Smooth muscle cell (in vitro differentiated cells): ENCODE measurements around the gene BRCA2. TPM values are rescaled to one million over a fixed set of nuclear protein-coding genes. Genes with fewer than 3 reads are reported as not detected.
A peak's percentile ranks its signal among the peaks of the same experiment; 100 is the strongest.

Experiments
- DNase-seq: peaks from one replicate; lab custom pipeline; 2025; ENCODE audit not compliant: unreplicated experiment; lab: John Stamatoyannopoulos, UW
- H2AFZ ChIP-seq: fragments of 200-600 bp; sonication (generic); 2 replicates; pipeline ENCODE4 v1.6.0; 2016; ENCODE audit warnings: antibody characterized with exemption, low read depth, mild to moderate bottlenecking
- H3F3A ChIP-seq: fragments of 200-600 bp; sonication (generic); 2 replicates; pipeline ENCODE4 v1.6.0; 2017; ENCODE audit warnings: antibody characterized with exemption, low read depth
- H3K27ac ChIP-seq: fragments of 200-600 bp; sonication (generic); 2 replicates; pipeline ENCODE4 v1.5.1; 2016; ENCODE audit warnings: low read depth, mild to moderate bottlenecking
- H3K27me3 ChIP-seq: fragments of 200-600 bp; sonication (generic); 2 replicates; pipeline ENCODE4 v1.6.1; 2016; ENCODE audit warnings: low read depth, mild to moderate bottlenecking
- H3K36me3 ChIP-seq: fragments of 200-600 bp; sonication (generic); 2 replicates; pipeline ENCODE4 v1.5.1; 2016; ENCODE audit warnings: low read depth
- H3K4me1 ChIP-seq: fragments of 200-600 bp; sonication (generic); 2 replicates; pipeline ENCODE4 v1.5.1; 2016; ENCODE audit warnings: low read depth
- H3K4me2 ChIP-seq: fragments of 200-600 bp; sonication (generic); 2 replicates; pipeline ENCODE4 v1.6.0; 2016; ENCODE audit warnings: mild to moderate bottlenecking
- H3K4me3 ChIP-seq: fragments of 200-600 bp; sonication (generic); 2 replicates; pipeline ENCODE4 v1.5.1; 2016; ENCODE audit warnings: mild to moderate bottlenecking
- H3K79me2 ChIP-seq: fragments of 200-600 bp; sonication (generic); 2 replicates; pipeline ENCODE4 v1.6.0; 2016; ENCODE audit warnings: low read depth, mild to moderate bottlenecking
- H3K9ac ChIP-seq: fragments of 200-600 bp; sonication (generic); 2 replicates; pipeline ENCODE4 v1.6.0; 2016; ENCODE audit warnings: low read depth
- H3K9me3 ChIP-seq: fragments of 200-600 bp; sonication (generic); replicated peaks from 2 replicates; pipeline ENCODE4 v1.5.1; 2016; ENCODE audit warnings: low read depth
- H4K20me1 ChIP-seq: fragments of 200-600 bp; sonication (generic); 2 replicates; pipeline ENCODE4 v1.6.0; 2016; ENCODE audit warnings: low read depth
- WGBS: methylation state at CpG from one replicate; pipeline ENCODE4 v1.1.7; 2016; ENCODE audit warnings: low lambda C conversion rate; 5-methylcytosine and 5-hydroxymethylcytosine counted together
- polyA plus RNA-seq: library from polyadenylated mRNA; unstranded; fragments of >200 nt; fragmentation: Nextera tagmentation; extraction: Ambion mirVana; gene quantifications from 2 replicates; pipeline ENCODE4 v1.2.1, GENCODE V29; 2016
- total RNA-seq: library from RNA; depleted of rRNA; stranded (reverse); fragments of >200 nt; gene quantifications from 2 replicates; pipeline ENCODE4 v1.2.3, GENCODE V29; 2014
- TF ChIP-seq, protein P1 (sequence below): fragments of 200-600 bp; sonication (generic); IDR thresholded peaks from 2 replicates; pipeline ENCODE4 v1.5.1; 2017; ENCODE audit warnings: borderline replicate concordance, mild to moderate bottlenecking, antibody characterized with exemption; ENCODE audit not compliant: insufficient read depth, poor library complexity, severe bottlenecking

The BRCA2 gene
- 4.3 and 4.4 TPM in 2 replicates for total RNA-seq
- polyA plus RNA-seq = 1.7 and 3.2 TPM in 2 replicates

- Histone ChIP-seq H4K20me1 (no peaks in the 10 kb centered on the region), H3K4me1 (no peaks in the 10 kb centered on the region), H3F3A (no peaks in the 10 kb centered on the region), H3K4me2 (peak within 1 kb of the TSS; percentile 84), H3K27me3 (no peaks in the 10 kb centered on the region), H3K79me2 (no peaks in the 10 kb centered on the region), H3K36me3 (no peaks in the 10 kb centered on the region), H2AFZ (peak within 1 kb of the TSS; percentile 91), H3K9ac (peak within 1 kb of the TSS; percentile 94), H3K4me3 (peak within 1 kb of the TSS; percentile 68), H3K27ac (peak within 1 kb of the TSS; percentile 92), H3K9me3 (no peaks in the 10 kb centered on the region)
- peak; percentile 57 for DNase-seq
- 3% methylated on average over 60 of the region's 60 CpGs for WGBS
- TF ChIP-seq, protein P1, sequence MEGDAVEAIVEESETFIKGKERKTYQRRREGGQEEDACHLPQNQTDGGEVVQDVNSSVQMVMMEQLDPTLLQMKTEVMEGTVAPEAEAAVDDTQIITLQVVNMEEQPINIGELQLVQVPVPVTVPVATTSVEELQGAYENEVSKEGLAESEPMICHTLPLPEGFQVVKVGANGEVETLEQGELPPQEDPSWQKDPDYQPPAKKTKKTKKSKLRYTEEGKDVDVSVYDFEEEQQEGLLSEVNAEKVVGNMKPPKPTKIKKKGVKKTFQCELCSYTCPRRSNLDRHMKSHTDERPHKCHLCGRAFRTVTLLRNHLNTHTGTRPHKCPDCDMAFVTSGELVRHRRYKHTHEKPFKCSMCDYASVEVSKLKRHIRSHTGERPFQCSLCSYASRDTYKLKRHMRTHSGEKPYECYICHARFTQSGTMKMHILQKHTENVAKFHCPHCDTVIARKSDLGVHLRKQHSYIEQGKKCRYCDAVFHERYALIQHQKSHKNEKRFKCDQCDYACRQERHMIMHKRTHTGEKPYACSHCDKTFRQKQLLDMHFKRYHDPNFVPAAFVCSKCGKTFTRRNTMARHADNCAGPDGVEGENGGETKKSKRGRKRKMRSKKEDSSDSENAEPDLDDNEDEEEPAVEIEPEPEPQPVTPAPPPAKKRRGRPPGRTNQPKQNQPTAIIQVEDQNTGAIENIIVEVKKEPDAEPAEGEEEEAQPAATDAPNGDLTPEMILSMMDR = no peak
Measured at GRCh38 chr13:32315238-32316027, at the start of gene BRCA2, which contains the start of gene ZAR1L. BRCA2 (plus strand) TSS chr13:32315508; CDS start chr13:32316461, 953 bp downstream. ZAR1L (minus strand) TSS chr13:32315363; CDS start chr13:32311925, 3,438 bp downstream.

DNA sequence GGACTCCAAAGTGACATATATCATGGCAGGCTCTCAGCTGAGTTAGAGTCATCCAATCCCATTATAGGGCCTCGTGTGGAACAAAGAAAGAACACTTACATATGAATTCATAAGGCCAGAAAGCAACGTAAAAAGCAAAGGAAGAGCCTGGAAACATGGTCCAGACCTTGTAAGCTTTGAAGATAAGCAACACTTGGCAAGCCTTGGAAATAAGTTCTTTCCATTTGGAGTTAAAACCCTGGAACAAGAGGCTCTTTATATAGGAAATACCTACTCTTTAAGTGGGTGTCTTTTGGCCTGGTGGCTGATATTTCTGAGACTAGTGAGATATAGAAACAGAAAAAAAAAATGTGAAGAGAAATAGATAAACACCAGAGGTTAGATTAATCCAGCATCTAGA is 49.6 kb upstream of the BRCA2 start:
- no peak for DNase-seq
- H3K4me1 ChIP-seq = no peaks in the 10 kb centered on the region
- no peak overlapping the region for H2AFZ ChIP-seq
- TF ChIP-seq, protein P1 = no peak
- H4K20me1 ChIP-seq = no peaks in the 10 kb centered on the region
- H3K4me2 ChIP-seq = no peak overlapping the region
- H3K4me3 ChIP-seq = no peak overlapping the region
- no peaks in the 10 kb centered on the region for H3K9me3 ChIP-seq
- peaks cover 16% of the 10 kb centered on the region for H3F3A ChIP-seq
- no peaks in the 10 kb centered on the region for H3K36me3 ChIP-seq
- H3K27me3 ChIP-seq = no peaks in the 10 kb centered on the region
- H3K79me2 ChIP-seq = no peaks in the 10 kb centered on the region
- WGBS = 32% methylated on average over 2 of the region's 2 CpGs
- H3K27ac ChIP-seq = no peak overlapping the region
- no peak overlapping the region for H3K9ac ChIP-seq

DNA sequence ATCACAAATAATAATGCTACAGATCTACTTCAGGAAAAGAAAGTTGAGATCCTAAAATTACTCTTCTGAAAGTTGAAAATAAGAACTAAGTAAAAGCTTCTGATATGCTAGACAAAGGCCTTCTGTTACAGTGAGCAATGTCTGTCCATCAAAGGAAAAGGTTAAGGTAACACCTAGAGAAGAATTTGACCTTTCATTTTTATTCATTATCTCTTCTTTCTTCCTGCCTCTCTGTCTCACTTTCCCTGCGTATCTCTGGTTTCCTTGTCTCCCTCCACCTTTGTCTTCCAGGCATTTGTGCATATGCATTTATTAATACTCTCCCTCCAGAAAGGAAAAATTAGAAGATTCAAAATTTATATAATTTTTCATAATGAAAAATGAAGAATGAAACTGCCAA is 49.2 kb upstream of the BRCA2 start:
- Histone ChIP-seq H3K4me2 (no peak overlapping the region), H3K79me2 (no peaks in the 10 kb centered on the region)
- WGBS = 91% methylated on average over 1 of the region's 1 CpG

More for the DNA sequence above, 49.2 kb upstream of the BRCA2 start:
- Histone ChIP-seq H3K27me3 (no peaks in the 10 kb centered on the region), H4K20me1 (no peaks in the 10 kb centered on the region), H3F3A (peaks cover 13% of the 10 kb centered on the region), H3K27ac (peak overlapping the region; percentile 65), H3K4me1 (no peaks in the 10 kb centered on the region), H2AFZ (no peak overlapping the region), H3K9me3 (no peaks in the 10 kb centered on the region), H3K4me3 (no peak overlapping the region), H3K36me3 (no peaks in the 10 kb centered on the region), H3K9ac (no peak overlapping the region)
- no peak for DNase-seq
- TF ChIP-seq, protein P1 = no peak
